Testis (tissue), 2 donors: ENCODE results near the gene TMEM178B.

ENCODE experiments used
- CTCF ChIP-seq, 3 experiments: fragments of 450-650 bp in 2 of 3; fragments of 200-600 bp in 1 of 3; sonication (generic) in 1 of 3; IDR thresholded peaks; one replicate each; pipeline ENCODE4 v1.5.1; 2016 to 2019; ENCODE audit warnings: antibody characterized with exemption in 3 of 3, mild to moderate bottlenecking in 2 of 3, moderate library complexity in 1 of 3
- POLR2A ChIP-seq: fragments of 450-650 bp; IDR thresholded peaks from one replicate; pipeline ENCODE4 v1.6.1; 2017; ENCODE audit warnings: antibody characterized with exemption, mild to moderate bottlenecking, moderate library complexity

- no peak for TF ChIP-seq CTCF (IDR thresholded peaks at IDR 0.05)
- no peak for TF ChIP-seq POLR2A
These were observed 189.6 kb downstream of the TMEM178B start for GRCh38 chr7:141263508-141263907.
